Stimulated activated naive CD8-positive, alpha-beta T cell treated with anti-CD3 and anti-CD28 coated beads, Interleukin-15, Interleukin-2, amounts not matched to agents 100 ng/mL and 50 ng/mL, for 24 hours (primary cell): Measurements from ENCODE around the gene ADGRF1.
"Not testable (repeated sequence)": the region's sequence is repeated elsewhere in the genome, so short reads cannot be mapped to it uniquely, and the experiment has no call there.

Source experiments
- H3K27ac Mint-ChIP-seq: one replicate; pipeline ENCODE4 v1.8.0; 2021; ENCODE audit warnings: mild to moderate bottlenecking, mixed read lengths
- H3K27me3 Mint-ChIP-seq: one replicate; pipeline ENCODE4 v1.8.0; 2021; ENCODE audit warnings: mixed read lengths
- H3K36me3 Mint-ChIP-seq: one replicate; pipeline ENCODE4 v1.8.0; 2021; ENCODE audit warnings: low read depth, mixed read lengths
- H3K4me1 Mint-ChIP-seq: one replicate; pipeline ENCODE4 v1.8.0; 2021; ENCODE audit warnings: low read depth, mixed read lengths
- H3K4me3 Mint-ChIP-seq: one replicate; pipeline ENCODE4 v1.8.0; 2021; ENCODE audit warnings: mild to moderate bottlenecking, mixed read lengths
- H3K9me3 Mint-ChIP-seq: one replicate; pipeline ENCODE4 v1.8.0; 2021; ENCODE audit warnings: mixed read lengths

ADGRF1 gene

GRCh38 chr6:47071681-47072080 is 29.5 kb upstream of the ADGRF1 start:
- H3K4me3 Mint-ChIP-seq, result no peak overlapping the region
- no peak overlapping the region for H3K27ac Mint-ChIP-seq
- no peaks in the 10 kb centered on the region for H3K36me3 Mint-ChIP-seq
- peaks cover 18% of the 10 kb centered on the region for H3K27me3 Mint-ChIP-seq
- H3K4me1 Mint-ChIP-seq, result no peaks in the 10 kb centered on the region
- no peaks in the 10 kb centered on the region for H3K9me3 Mint-ChIP-seq

GRCh38 chr6:47070461-47070860 is 28.3 kb upstream of the ADGRF1 start:
- Mint-ChIP-seq H3K36me3 (no peaks in the 10 kb centered on the region), H3K9me3 (no peaks in the 10 kb centered on the region), H3K4me1 (no peaks in the 10 kb centered on the region), H3K27ac (no peak overlapping the region), H3K27me3 (peaks cover 11% of the 10 kb centered on the region), H3K4me3 (no peak overlapping the region)

- no peaks in the 10 kb centered on the region for H3K36me3 Mint-ChIP-seq
- no peak overlapping the region for H3K4me3 Mint-ChIP-seq
- H3K27ac Mint-ChIP-seq, result no peak overlapping the region
- peaks cover 7% of the 10 kb centered on the region for H3K27me3 Mint-ChIP-seq
- no peaks in the 10 kb centered on the region for H3K4me1 Mint-ChIP-seq
- no peaks in the 10 kb centered on the region for H3K9me3 Mint-ChIP-seq
Measured at GRCh38 chr6:47069156-47069555, 27.0 kb upstream of the ADGRF1 start.

- Mint-ChIP-seq H3K9me3 (no peaks in the 10 kb centered on the region), H3K27me3 (peaks cover 7% of the 10 kb centered on the region), H3K27ac (no peak overlapping the region), H3K36me3 (no peaks in the 10 kb centered on the region), H3K4me1 (no peaks in the 10 kb centered on the region), H3K4me3 (no peak overlapping the region)
Measured at GRCh38 chr6:47066418-47066817, 24.3 kb upstream of the ADGRF1 start.

- no peak overlapping the region for H3K4me3 Mint-ChIP-seq
- H3K9me3 Mint-ChIP-seq, result no peaks in the 10 kb centered on the region
- H3K27ac Mint-ChIP-seq, result no peak overlapping the region
- H3K36me3 Mint-ChIP-seq, result no peaks in the 10 kb centered on the region
- no peaks in the 10 kb centered on the region for H3K4me1 Mint-ChIP-seq
- H3K27me3 Mint-ChIP-seq, result no peaks in the 10 kb centered on the region
Measured at GRCh38 chr6:47064274-47064673, 22.1 kb upstream of the ADGRF1 start.

DNA sequence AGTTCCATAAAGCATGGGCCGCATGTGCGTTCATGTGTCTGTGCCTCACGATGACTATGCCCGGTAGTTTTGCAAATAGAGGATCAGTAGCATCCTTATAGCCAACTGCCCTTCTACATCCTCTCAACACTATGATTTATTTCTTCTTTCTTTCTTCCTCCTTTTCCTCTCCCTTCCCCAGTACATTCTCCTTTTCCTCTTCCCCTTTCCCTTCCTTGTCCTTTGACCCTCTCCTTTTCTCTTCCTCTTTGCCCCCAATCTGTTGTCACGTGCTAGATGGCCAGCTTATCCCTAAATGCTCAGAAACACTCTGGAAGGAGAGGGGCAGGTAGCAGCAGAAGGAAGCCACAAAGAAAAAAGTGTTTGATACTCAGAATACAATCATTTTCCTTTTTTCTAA is 20.2 kb upstream of the ADGRF1 start:
- Mint-ChIP-seq H3K27me3 (no peaks in the 10 kb centered on the region), H3K9me3 (no peaks in the 10 kb centered on the region), H3K27ac (no peak overlapping the region), H3K4me3 (no peak overlapping the region), H3K36me3 (no peaks in the 10 kb centered on the region), H3K4me1 (no peaks in the 10 kb centered on the region)

- Mint-ChIP-seq H3K4me3 (no peak overlapping the region), H3K36me3 (no peaks in the 10 kb centered on the region), H3K27ac (no peak overlapping the region), H3K9me3 (no peaks in the 10 kb centered on the region), H3K27me3 (no peaks in the 10 kb centered on the region), H3K4me1 (no peaks in the 10 kb centered on the region)
Measured at GRCh38 chr6:47061309-47062300, 19.5 kb upstream of the ADGRF1 start.

DNA sequence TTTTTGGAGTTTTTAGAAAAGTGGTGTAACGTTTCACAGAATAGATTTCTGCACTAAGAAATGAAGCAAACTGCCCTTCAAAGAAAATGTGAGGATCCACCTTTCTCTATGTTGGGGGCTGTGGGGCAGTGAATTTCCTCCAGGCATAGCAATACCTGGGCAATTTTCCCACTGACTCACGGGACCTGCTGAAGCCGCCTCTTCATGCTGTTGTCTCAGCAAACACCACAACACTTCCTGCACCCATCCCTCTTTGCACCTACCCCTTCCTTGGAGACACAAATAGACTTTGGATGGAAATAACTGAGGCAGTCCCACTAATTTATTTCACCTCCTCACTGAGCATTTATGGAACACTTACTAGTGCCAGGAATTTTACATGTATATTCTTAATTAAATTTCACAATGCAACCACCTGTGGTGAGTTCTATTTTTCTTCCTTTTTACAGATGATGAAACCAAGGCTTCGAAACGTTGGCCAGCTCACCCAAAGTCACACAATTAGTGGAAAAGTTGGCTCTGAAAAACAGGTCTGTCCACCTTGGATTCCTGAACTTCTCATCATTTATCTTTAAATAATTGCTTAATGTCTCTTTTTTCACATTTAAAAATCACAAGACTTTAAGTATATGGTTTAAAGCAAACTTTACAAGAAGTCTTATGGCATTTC is 17.2 kb upstream of the ADGRF1 start:
- no peaks in the 10 kb centered on the region for H3K9me3 Mint-ChIP-seq
- no peak overlapping the region for H3K4me3 Mint-ChIP-seq
- no peaks in the 10 kb centered on the region for H3K4me1 Mint-ChIP-seq
- H3K27ac Mint-ChIP-seq, result no peak overlapping the region
- H3K36me3 Mint-ChIP-seq, result no peaks in the 10 kb centered on the region
- H3K27me3 Mint-ChIP-seq, result no peaks in the 10 kb centered on the region

- Mint-ChIP-seq H3K36me3 (no peaks in the 10 kb centered on the region), H3K9me3 (no peaks in the 10 kb centered on the region), H3K4me1 (no peaks in the 10 kb centered on the region), H3K27ac (no peak overlapping the region), H3K27me3 (no peaks in the 10 kb centered on the region), H3K4me3 (no peak overlapping the region)
Measured at GRCh38 chr6:47057830-47058540, 15.9 kb upstream of the ADGRF1 start.

DNA sequence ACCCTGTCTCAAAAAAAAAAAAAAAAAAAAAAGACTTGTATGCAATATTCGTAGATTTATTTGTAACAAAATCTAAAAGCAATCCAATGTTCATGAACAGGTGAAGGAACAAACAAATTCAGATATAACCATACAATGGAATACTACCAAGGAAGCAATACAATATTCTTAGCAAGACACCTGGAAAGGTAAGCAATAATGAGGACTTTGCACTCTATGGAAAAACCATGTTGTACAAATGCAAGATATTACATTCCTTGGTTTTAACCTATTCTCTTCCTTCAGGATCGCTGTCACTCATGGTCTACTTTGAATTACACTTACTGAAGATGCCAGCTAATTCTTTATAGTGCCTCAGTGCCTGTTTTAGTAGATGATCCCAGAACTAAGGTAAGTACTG is 14.7 kb upstream of the ADGRF1 start:
- no peak overlapping the region for H3K27ac Mint-ChIP-seq
- H3K9me3 Mint-ChIP-seq, result no peaks in the 10 kb centered on the region
- H3K27me3 Mint-ChIP-seq, result no peaks in the 10 kb centered on the region
- H3K4me1 Mint-ChIP-seq, result no peaks in the 10 kb centered on the region
- no peak overlapping the region for H3K4me3 Mint-ChIP-seq
- no peaks in the 10 kb centered on the region for H3K36me3 Mint-ChIP-seq

GRCh38 chr6:47054302-47054701 is 12.2 kb upstream of the ADGRF1 start:
- H3K27ac Mint-ChIP-seq, H3K27me3 Mint-ChIP-seq, H3K4me1 Mint-ChIP-seq, H3K4me3 Mint-ChIP-seq, H3K9me3 Mint-ChIP-seq, H3K36me3 Mint-ChIP-seq: not testable (repeated sequence)

GRCh38 chr6:47048638-47049037 is 6.5 kb upstream of the ADGRF1 start:
- no peak overlapping the region for H3K27ac Mint-ChIP-seq
- H3K36me3 Mint-ChIP-seq, result no peaks in the 10 kb centered on the region
- peaks cover 6% of the 10 kb centered on the region for H3K27me3 Mint-ChIP-seq
- no peak overlapping the region for H3K4me3 Mint-ChIP-seq
- H3K4me1 Mint-ChIP-seq, result peaks cover 3% of the 10 kb centered on the region
- H3K9me3 Mint-ChIP-seq, result no peaks in the 10 kb centered on the region

DNA sequence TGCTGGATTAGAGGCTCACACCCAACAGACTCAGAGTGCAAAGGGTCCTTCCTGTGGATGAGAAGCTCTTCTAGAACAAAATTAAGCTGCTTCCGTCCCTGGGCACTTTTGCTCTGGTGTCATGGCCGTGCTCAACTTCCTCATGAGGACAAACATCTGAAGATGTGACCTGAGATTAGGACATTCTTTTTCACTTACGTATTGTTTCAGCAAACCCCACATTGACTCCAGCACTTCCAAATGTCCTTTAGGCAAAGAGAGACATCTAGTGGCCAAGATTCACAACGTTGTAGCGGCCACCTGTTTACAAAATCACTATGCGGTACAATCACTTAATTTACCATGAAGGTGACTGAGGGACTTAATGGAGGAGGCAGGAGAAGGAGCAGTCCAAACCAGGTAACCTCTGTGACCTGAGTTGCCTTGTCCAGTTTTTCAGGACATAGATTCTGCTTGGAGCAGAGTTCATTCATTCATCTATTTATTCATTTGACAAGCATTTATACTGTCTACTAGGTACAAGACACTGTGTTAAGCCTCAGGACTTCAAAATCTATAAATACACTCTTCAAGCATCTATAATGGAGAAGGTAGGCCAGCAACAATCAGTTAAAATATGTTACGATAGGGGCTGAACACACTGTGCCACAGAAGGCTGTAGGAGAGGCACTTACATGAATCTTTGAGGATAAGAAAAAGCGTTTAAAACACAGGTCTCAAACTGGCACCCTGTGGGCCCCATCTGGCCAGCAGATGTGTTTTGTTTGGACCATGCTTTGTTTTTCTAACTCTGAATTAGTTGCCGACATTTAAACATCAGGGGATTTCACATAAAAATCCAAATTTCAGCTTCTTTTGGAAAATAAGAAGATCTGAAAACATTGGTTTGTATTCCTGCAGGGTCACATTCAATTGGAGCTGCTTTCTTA is 5.6 kb upstream of the ADGRF1 start:
- no peaks in the 10 kb centered on the region for H3K36me3 Mint-ChIP-seq
- H3K4me3 Mint-ChIP-seq, result no peak overlapping the region
- peaks cover 3% of the 10 kb centered on the region for H3K4me1 Mint-ChIP-seq
- H3K9me3 Mint-ChIP-seq, result no peaks in the 10 kb centered on the region
- H3K27ac Mint-ChIP-seq, result no peak overlapping the region
- peaks cover 6% of the 10 kb centered on the region for H3K27me3 Mint-ChIP-seq

DNA sequence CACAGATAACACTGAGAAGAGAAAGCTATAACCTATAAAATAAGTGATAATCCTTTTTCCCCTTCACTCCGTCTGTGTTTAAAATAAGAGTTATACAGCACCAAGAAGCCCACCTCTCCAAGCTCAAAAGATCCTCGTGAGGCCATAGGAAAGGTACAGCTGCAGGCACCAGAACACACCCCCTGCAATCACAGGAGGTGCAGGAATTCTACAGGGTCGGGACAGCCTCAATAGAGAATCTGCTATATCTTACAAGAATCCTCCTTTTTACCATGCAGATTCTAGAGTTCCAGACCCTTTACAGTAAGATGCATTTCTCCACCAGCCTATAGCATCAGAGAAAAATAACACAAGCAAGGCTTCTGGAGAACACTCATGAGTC is 5.0 kb upstream of the ADGRF1 start:
- no peak overlapping the region for H3K27ac Mint-ChIP-seq

More for the DNA sequence above, 5.0 kb upstream of the ADGRF1 start:
- Mint-ChIP-seq H3K4me3 (no peak overlapping the region), H3K36me3 (no peaks in the 10 kb centered on the region), H3K9me3 (no peaks in the 10 kb centered on the region), H3K27me3 (peaks cover 6% of the 10 kb centered on the region), H3K4me1 (peaks cover 3% of the 10 kb centered on the region)
